GM12878 (cell line): Measurements from ENCODE around the gene MAK. TPM values are rescaled to one million over a fixed set of nuclear protein-coding genes. Genes with fewer than 3 reads are reported as not detected.
"Not testable (repeated sequence)": the region's sequence is repeated elsewhere in the genome, so short reads cannot be mapped to it uniquely, and the experiment has no call there.

Source experiments
- ATAC-seq: fragments of 200-7000 bp; cut with Tn5 transposase; 3 replicates; pipeline ENCODE4 v1.9.1; 2020; ENCODE audit warnings: mild to moderate bottlenecking, moderate library complexity
- BruUV-seq: library from RNA; stranded (reverse); fragments of 400-500 nt; replicated peaks from 2 replicates; lab custom pipeline; 2021; lab: Mats Ljungman, UMichigan
- CTCF ChIA-PET: fragments of 300-600 bp; sonication (Branson Sonifier 250); formaldehyde crosslinking; extraction: SDS; loops from one replicate; lab custom pipeline; 2021; ENCODE audit warnings: inconsistent platforms; lab: Yijun Ruan, JAX
- POLR2A ChIA-PET: fragments of 350-600 bp; formaldehyde crosslinking; extraction: SDS; loops from one replicate; lab custom pipeline; 2021; ENCODE audit warnings: inconsistent platforms; lab: Charles Lee
- RAD21 ChIA-PET: fragments of 300-600 bp; sonication (Branson Sonifier 250); formaldehyde crosslinking; loops from one replicate; lab custom pipeline; 2023; ENCODE audit warnings: antibody characterized with exemption; ENCODE audit not compliant: unreplicated experiment; lab: Charles Lee
- SMC1A ChIA-PET: fragments of 300-600 bp; sonication (Branson Sonifier 250); formaldehyde crosslinking; loops from one replicate; lab custom pipeline; 2023; ENCODE audit not compliant: unreplicated experiment, uncharacterized antibody; lab: Charles Lee
- DNase-seq: peaks from one replicate; pipeline ENCODE4 v3.0.0-alpha.2; 2011; ENCODE audit warnings: low read depth, low spot score
- FAIRE-seq: peaks from 3 replicates; lab custom pipeline; 2011; peaks lifted over from hg19 to GRCh38; lab: Jason Lieb, UNC
- H2AFZ ChIP-seq: 2 replicates; pipeline ENCODE4 v1.6.0; 2011; ENCODE audit warnings: low read depth, low read length, control low read depth; ENCODE audit not compliant: control insufficient read depth
- H3K27ac ChIP-seq: 2 replicates; pipeline ENCODE4 v1.5.1; 2011; ENCODE audit warnings: control low read depth; ENCODE audit not compliant: control insufficient read depth, insufficient read depth
- H3K27me3 ChIP-seq, 2 experiments: replicated peaks in 1 of 2; 2 replicates each; pipeline versions ENCODE4 v1.6.0 to v1.6.1; 2011; ENCODE audit warnings: low read length in 1 of 2; ENCODE audit not compliant: control insufficient read depth in 2 of 2, insufficient read depth in 2 of 2
- H3K36me3 ChIP-seq, 2 experiments: 2 replicates each; pipeline ENCODE4 v1.5.1; 2011; ENCODE audit warnings: low read length in 1 of 2; ENCODE audit not compliant: control insufficient read depth in 2 of 2, insufficient read depth in 2 of 2
- H3K4me1 ChIP-seq: 2 replicates; pipeline ENCODE4 v1.6.1; 2011; ENCODE audit warnings: mild to moderate bottlenecking, low read length, moderate library complexity, mixed read lengths; ENCODE audit not compliant: control insufficient read depth, insufficient read depth
- H3K4me2 ChIP-seq: 2 replicates; pipeline ENCODE4 v1.6.0; 2011; ENCODE audit warnings: control low read depth; ENCODE audit not compliant: control insufficient read depth, insufficient read depth
- H3K4me3 ChIP-seq: fragments of 200-600 bp; sonication (generic); 2 replicates; pipeline ENCODE4 v1.5.1; 2016
- H3K79me2 ChIP-seq: 2 replicates; pipeline ENCODE4 v1.6.0; 2011; ENCODE audit warnings: low read length; ENCODE audit not compliant: control insufficient read depth, insufficient read depth
- H3K9ac ChIP-seq: 2 replicates; pipeline ENCODE4 v1.8.0; 2011; ENCODE audit warnings: low read length, control low read depth, mixed read lengths; ENCODE audit not compliant: control insufficient read depth, insufficient read depth
- H3K9me3 ChIP-seq: replicated peaks from 3 replicates; pipeline ENCODE4 v1.5.1; 2011; ENCODE audit warnings: mild to moderate bottlenecking, low read length; ENCODE audit not compliant: control insufficient read depth, insufficient read depth
- H4K20me1 ChIP-seq: 2 replicates; pipeline ENCODE4 v1.6.0; 2011; ENCODE audit not compliant: control insufficient read depth, insufficient read depth
- ATF2 ChIP-seq: IDR thresholded peaks from 2 replicates; pipeline ENCODE4 v1.6.1; 2012; ENCODE audit warnings: low read length, inconsistent platforms
- CEBPB ChIP-seq, 2 experiments: fragments of 150-350 bp in 1 of 2; IDR thresholded peaks; 2 replicates each; pipeline ENCODE4 v1.6.1; 2012 to 2014; ENCODE audit warnings: low read depth in 2 of 2, low read length in 2 of 2, borderline replicate concordance in 1 of 2, inconsistent platforms in 1 of 2
- FOS ChIP-seq: IDR thresholded peaks from 3 replicates; pipeline ENCODE4 v1.6.1; 2011; ENCODE audit warnings: borderline replicate concordance; ENCODE audit not compliant: insufficient read length; ENCODE audit errors: extremely low read depth
- HDGF ChIP-seq: fragments of 450-650 bp; IDR thresholded peaks from 2 replicates; pipeline ENCODE4 v1.6.1; 2016; ENCODE audit warnings: antibody characterized with exemption
- NFIC ChIP-seq: IDR thresholded peaks from 2 replicates; pipeline ENCODE4 v1.6.1; 2012; ENCODE audit warnings: low read depth, mild to moderate bottlenecking, inconsistent platforms, low read length, moderate library complexity
- NR2C2 ChIP-seq: IDR thresholded peaks from 2 replicates; pipeline ENCODE4 v1.6.1; 2011; ENCODE audit warnings: borderline replicate concordance, low read depth; ENCODE audit not compliant: control insufficient read depth, insufficient read length
- POLR2A ChIP-seq: IDR thresholded peaks from 2 replicates; pipeline ENCODE4 v1.6.1; 2011; ENCODE audit warnings: low read depth, mild to moderate bottlenecking, low read length
- WGBS: methylation state at CpG from one replicate; pipeline ENCODE4 v1.1.6; 2016; ENCODE audit warnings: low lambda C conversion rate; ENCODE audit not compliant: insufficient replicate concordance, insufficient coverage; ENCODE audit errors: missing lambda C conversion rate; 5-methylcytosine and 5-hydroxymethylcytosine counted together
- in situ Hi-C: fragments of 300-500 bp; cut with MboI; formaldehyde crosslinking; loops from 9 replicates; pipeline ENCODE4 v1.14.3; 2018; ENCODE audit warnings: mixed read lengths
- intact Hi-C: fragments of 100-400 bp; cut with micrococcal nuclease; formaldehyde crosslinking; loops from one replicate; pipeline ENCODE4 v1.14.2; 2022; ENCODE audit not compliant: unreplicated experiment
- polyA plus RNA-seq, 11 experiments: library from polyadenylated mRNA; depleted of rRNA in 4 of 11; unstranded in 6 of 11; stranded (reverse) in 5 of 11; fragments of >200 nt; fragmentation: Nextera tagmentation in 4 of 11; fragmentation: Illumina TruSeq in 1 of 11; extraction: Ambion mirVana in 4 of 11; extraction: Trizol in 1 of 11; gene quantifications; 1 replicate in 1 of 11; 2 replicates in 10 of 11; pipeline versions ENCODE4 v1.2.1 to v1.2.3, GENCODE V29; 2011 to 2016; ENCODE audit warnings: inconsistent platforms in 2 of 11, missing spikeins in 2 of 11, low read depth in 1 of 11
- total RNA-seq, 4 experiments: library from RNA; depleted of rRNA in 3 of 4; stranded (reverse); fragments of >200 nt in 3 of 4; fragmentation: Illumina TruSeq in 1 of 4; extraction: Trizol in 1 of 4; gene quantifications; 2 replicates each; pipeline versions ENCODE4 v1.2.1 to v1.2.3, GENCODE V29; 2013 to 2021

Gene MAK
- total and polyA plus RNA-seq, 10 of the 15 experiments (the other 5 are each of a cell fraction or from before 2014, with no cell fraction given): 0.01 to 0.90 (median 0.13) TPM; not detected in 1

DNA sequence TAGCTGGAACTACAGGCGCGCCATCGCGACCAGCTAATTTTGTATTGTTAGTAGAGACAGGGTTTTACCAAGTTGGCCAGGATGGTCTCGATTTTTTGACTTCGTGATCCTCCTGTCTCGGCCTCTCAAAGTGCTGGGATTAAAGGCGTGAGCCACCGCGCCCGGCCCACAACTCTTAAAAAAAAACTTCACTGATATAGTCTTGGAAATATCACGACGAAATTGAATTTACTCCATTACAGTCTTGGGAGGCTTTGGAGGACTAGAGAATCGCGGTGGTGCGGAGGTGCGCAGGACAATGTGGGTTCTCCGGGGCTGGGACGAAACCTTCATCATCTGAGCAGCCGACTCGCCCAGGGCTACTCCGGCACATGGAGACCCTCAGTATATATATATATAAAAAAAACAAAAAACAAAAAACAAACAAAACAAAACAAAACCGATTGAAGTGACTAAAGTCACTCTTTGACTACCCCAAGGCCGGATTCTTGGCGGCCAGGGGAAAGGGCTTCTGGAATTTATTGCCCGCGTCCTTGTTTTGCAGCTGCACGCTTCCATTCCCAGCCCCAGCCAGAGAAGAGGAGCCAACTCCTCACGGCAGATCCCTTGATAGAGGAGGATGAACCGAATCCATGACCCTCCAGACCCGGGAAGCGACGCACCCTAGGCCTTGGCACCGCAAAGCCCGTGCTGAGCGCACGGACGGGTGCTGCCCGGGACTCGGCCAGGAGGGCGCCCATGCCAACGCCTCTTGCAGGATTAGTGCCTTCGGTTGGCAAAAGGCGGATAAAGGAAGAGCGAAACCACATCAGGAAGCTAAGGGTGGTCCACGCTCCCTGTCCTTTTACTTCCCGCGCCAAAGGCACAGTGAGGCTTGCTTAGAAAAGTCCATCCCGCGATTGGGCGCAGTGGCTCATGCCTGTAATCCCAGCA is 45.2 kb upstream of the MAK start:
- Histone ChIP-seq H3K9me3 (peaks cover 2% of the 10 kb centered on the region; the same call in 2 of the 3 replicates), H3K4me3 (no peak overlapping the region), H2AFZ (no peak overlapping the region), H3K4me1 (no peaks in the 10 kb centered on the region), H3K27ac (no peak overlapping the region), H3K36me3 (no peaks in the 10 kb centered on the region), H3K27me3 (peaks cover 8 to 11% of the 10 kb centered on the region in 2 experiments), H3K9ac (no peak overlapping the region), H3K79me2 (no peaks in the 10 kb centered on the region), H3K4me2 (no peak overlapping the region), H4K20me1 (no peaks in the 10 kb centered on the region)
- intact Hi-C loops (no loop called here), in situ Hi-C loops (no loop called here)
- ChIA-PET POLR2A (interaction anchor here (0.7 kb wide), 1 partner anchor 11 kb away, joined by 3 read pairs; no protein-coding TSS in a partner anchor), RAD21 (no interaction called here), CTCF (no interaction called here), SMC1A (no interaction called here)
- DNase-seq (no peak), ATAC-seq (no peak), FAIRE-seq (no peak)
- TF ChIP-seq FOS: no peak
- no peak for TF ChIP-seq NR2C2
- TF ChIP-seq CEBPB (IDR thresholded peaks at IDR 0.05; ENCODE audit: borderline replicate concordance in 1 of 2, low read depth in 2 of 2, low read length in 2 of 2): no peak
- no peak for TF ChIP-seq HDGF
- no peak for TF ChIP-seq NFIC
- BruUV-seq: no TSS peak
- WGBS: 55% methylated on average over 51 of the region's 51 CpGs

DNA sequence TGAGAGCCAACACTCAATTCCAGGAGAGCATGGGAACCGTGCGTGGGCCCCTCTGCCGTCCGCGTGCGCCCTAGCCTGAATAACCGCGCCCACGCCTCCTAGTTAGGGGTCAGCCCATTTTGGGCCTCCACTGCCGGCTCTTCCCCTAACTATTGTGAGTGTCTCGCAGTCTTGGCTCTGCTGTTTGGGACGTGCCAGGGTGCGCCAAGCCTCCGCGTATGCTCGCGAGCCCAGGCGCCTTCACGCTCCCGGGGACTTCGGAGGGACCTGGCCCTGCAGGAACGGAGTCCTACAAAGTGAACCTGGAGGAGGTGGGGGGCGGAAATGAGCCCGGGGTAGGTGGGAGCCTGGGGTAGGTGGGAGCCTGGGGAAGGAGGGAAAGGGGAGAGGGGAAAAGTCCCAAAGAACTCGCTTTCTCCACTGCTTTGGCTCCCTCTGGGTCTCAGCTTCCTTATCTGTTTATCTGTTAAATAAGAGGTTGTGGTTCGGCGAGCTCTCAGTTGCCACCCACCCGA is 44.4 kb upstream of the MAK start:
- no peaks in the 10 kb centered on the region for H3K36me3 ChIP-seq
- H3K4me2 ChIP-seq: no peak overlapping the region
- intact Hi-C loops (no loop called here), in situ Hi-C loops (no loop called here)
- POLR2A ChIA-PET: no interaction called here
- CTCF ChIA-PET: no interaction called here
- WGBS: 55% methylated on average over 22 of the region's 28 CpGs
- H3K4me1 ChIP-seq: no peaks in the 10 kb centered on the region
- H3K27ac ChIP-seq: no peak overlapping the region
- H2AFZ ChIP-seq: no peak overlapping the region
- RAD21 ChIA-PET: no interaction called here
- TF ChIP-seq POLR2A (no peak), ATF2 (no peak)
- DNase-seq (no peak), ATAC-seq (no peak), FAIRE-seq (no peak)
- H3K4me3 ChIP-seq: no peak overlapping the region
- peaks cover 2% of the 10 kb centered on the region; the same call in 2 of the 3 replicates for H3K9me3 ChIP-seq
- H3K27me3 ChIP-seq: peaks cover 8 to 11% of the 10 kb centered on the region in 2 experiments
- H3K79me2 ChIP-seq: no peaks in the 10 kb centered on the region
- no peak overlapping the region for H3K9ac ChIP-seq
- no TSS peak for BruUV-seq
- SMC1A ChIA-PET: no interaction called here
- no peaks in the 10 kb centered on the region for H4K20me1 ChIP-seq

DNA sequence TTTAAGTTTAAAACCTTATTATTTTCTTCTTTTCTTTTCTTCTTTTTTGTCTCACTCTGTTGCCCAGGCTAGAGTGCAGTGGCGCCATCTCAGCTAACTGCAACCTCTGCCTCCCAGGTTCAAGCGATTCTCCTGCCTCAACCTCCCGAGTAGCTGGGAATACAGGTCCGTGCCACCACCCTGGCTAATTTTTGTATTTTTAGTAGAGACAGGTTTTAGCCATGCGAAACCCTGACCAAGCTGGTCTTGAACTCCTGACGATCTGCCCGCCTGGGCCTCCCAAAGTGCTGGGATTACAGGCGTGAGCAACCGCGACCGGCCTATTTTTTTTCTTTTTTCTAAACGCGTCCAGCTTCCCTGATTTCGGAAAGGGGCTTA is 43.9 kb upstream of the MAK start:
- in situ Hi-C loops, H4K20me1 ChIP-seq, H3K9me3 ChIP-seq, H2AFZ ChIP-seq, DNase-seq, H3K9ac ChIP-seq, BruUV-seq, ATAC-seq, H3K79me2 ChIP-seq, SMC1A ChIA-PET, H3K27ac ChIP-seq, H3K36me3 ChIP-seq, FAIRE-seq, H3K4me2 ChIP-seq, POLR2A ChIA-PET, CTCF ChIA-PET, intact Hi-C loops, H3K4me3 ChIP-seq, H3K4me1 ChIP-seq, RAD21 ChIA-PET: not testable (repeated sequence)
- 55% methylated on average over 14 of the region's 14 CpGs for WGBS
- peaks cover 8 to 11% of the 10 kb centered on the region in 2 experiments for H3K27me3 ChIP-seq
